Measurements from ENCODE around the gene TXLNG. TPM values are rescaled to one million over a fixed set of nuclear protein-coding genes. Genes with fewer than 3 reads are reported as not detected.

The TXLNG gene
- total and polyA plus RNA-seq, 2 donors (not counting 3 experiments of a cell fraction or from before 2014, with no cell fraction given) = 6.8 to 7.6 TPM

DNA sequence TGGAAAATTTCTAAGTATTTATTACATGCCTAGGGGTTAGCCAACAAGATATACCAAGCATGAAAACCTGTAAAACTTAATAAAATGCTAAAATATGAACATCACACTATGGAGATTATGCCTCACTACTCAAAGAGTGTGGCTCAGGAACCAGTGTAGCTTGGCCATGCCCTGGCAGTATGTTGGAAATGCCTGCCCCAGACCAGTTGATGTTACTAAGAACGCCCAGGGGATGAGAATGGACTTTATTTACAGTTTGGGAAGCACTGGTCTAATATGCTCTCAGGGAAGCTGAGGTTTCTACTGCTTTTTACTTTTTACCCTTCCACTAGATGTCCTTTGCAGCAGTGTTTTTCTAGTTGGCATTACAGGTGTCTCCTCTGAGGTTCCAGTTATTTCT, 23.7 kb upstream of the TXLNG start:
- no TSS peak for BruUV-seq (replicated peaks)
- TF ChIP-seq, protein P1, sequence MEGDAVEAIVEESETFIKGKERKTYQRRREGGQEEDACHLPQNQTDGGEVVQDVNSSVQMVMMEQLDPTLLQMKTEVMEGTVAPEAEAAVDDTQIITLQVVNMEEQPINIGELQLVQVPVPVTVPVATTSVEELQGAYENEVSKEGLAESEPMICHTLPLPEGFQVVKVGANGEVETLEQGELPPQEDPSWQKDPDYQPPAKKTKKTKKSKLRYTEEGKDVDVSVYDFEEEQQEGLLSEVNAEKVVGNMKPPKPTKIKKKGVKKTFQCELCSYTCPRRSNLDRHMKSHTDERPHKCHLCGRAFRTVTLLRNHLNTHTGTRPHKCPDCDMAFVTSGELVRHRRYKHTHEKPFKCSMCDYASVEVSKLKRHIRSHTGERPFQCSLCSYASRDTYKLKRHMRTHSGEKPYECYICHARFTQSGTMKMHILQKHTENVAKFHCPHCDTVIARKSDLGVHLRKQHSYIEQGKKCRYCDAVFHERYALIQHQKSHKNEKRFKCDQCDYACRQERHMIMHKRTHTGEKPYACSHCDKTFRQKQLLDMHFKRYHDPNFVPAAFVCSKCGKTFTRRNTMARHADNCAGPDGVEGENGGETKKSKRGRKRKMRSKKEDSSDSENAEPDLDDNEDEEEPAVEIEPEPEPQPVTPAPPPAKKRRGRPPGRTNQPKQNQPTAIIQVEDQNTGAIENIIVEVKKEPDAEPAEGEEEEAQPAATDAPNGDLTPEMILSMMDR (IDR thresholded peaks at IDR 0.05; ENCODE audit: extremely low read depth in 1 of 2, insufficient read depth in 1 of 2, low read depth in 1 of 2, low read length in 2 of 2) = no peak
- no peak for TF ChIP-seq POLR2AphosphoS5 (IDR thresholded peaks at IDR 0.05; ENCODE audit: insufficient read depth, low read depth, low read length)
- no peak for TF ChIP-seq POLR2A (IDR thresholded peaks at IDR 0.05; ENCODE audit: low read depth, low read length)
- no peak for TF ChIP-seq FOS (IDR thresholded peaks at IDR 0.05; ENCODE audit: borderline replicate concordance, insufficient read depth, low read length)
- TF ChIP-seq GATA2 (IDR thresholded peaks at IDR 0.05; ENCODE audit: insufficient read depth, insufficient read length, low read depth, low read length) = no peak
- no peak for TF ChIP-seq JUN (IDR thresholded peaks at IDR 0.05; ENCODE audit: borderline replicate concordance, insufficient read depth, insufficient read length, low read depth)
- no peak for TF ChIP-seq MYC (IDR thresholded peaks at IDR 0.05; ENCODE audit: low read depth, low read length)
- TF ChIP-seq, protein P2, sequence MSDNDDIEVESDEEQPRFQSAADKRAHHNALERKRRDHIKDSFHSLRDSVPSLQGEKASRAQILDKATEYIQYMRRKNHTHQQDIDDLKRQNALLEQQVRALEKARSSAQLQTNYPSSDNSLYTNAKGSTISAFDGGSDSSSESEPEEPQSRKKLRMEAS (IDR thresholded peaks at IDR 0.05; ENCODE audit: insufficient read depth, insufficient read length) = no peak
- no peak for TF ChIP-seq EZH2 (IDR thresholded peaks at IDR 0.05; ENCODE audit: borderline replicate concordance, low read depth, low read length, severe bottlenecking)
- Histone ChIP-seq H3K4me1 (ENCODE audit: control insufficient read depth, extremely low read depth, insufficient read depth, low read length) (no peaks in the 10 kb centered on the region), H3K4me2 (ENCODE audit: insufficient read depth, low read length) (no peak overlapping the region), H3K9me1 (replicated peaks; ENCODE audit: control insufficient read depth, extremely low read depth, insufficient read depth, low read length) (no peaks in the 10 kb centered on the region), H3K27me3 (ENCODE audit: control insufficient read depth in 2 of 2, insufficient read depth in 2 of 2, low read length in 2 of 2) (no peaks in the 10 kb centered on the region), H2AFZ (ENCODE audit: low read depth, low read length) (no peak overlapping the region), H3K9me3 (replicated peaks; ENCODE audit: control insufficient read depth, insufficient read depth, low read length) (no peaks in the 10 kb centered on the region), H3K9ac (replicated peaks; ENCODE audit: extremely low read depth, insufficient read depth, low read length) (no peak overlapping the region), H3K27ac (ENCODE audit: insufficient read depth, low read depth, low read length) (no peak overlapping the region), H3K79me2 (ENCODE audit: control insufficient read depth, insufficient read depth, low read length) (no peaks in the 10 kb centered on the region), H4K20me1 (replicated peaks; ENCODE audit: control insufficient read depth, extremely low read depth, insufficient read depth, low read length) (no peaks in the 10 kb centered on the region), H3K36me3 (ENCODE audit: control insufficient read depth in 2 of 2, extremely low read depth in 1 of 2, insufficient read depth in 2 of 2, low read length in 2 of 2) (peaks cover 0 to 4% of the 10 kb centered on the region in 2 experiments), H3K4me3 (replicated peaks in 1 of 3; ENCODE audit: insufficient read depth in 1 of 3, low read depth in 1 of 3, low read length in 3 of 3) (no peak overlapping the region)
- DNase-seq (ENCODE audit: low read depth, low spot score) (no peak), FAIRE-seq (no peak)
- dilution Hi-C loops (cut with MboI; ENCODE audit: extremely low pct_ligation_motif_present, low sequenced_read_pairs) (no loop called here), intact Hi-C loops (cut with micrococcal nuclease) (no loop called here)
- ChIA-PET POLR2A (no interaction called here), CTCF (no interaction called here)

Data from endothelial cell of umbilical vein (primary cell).